H1 (cell line): ENCODE data around the gene ACOT12. TPM values are rescaled to one million over a fixed set of nuclear protein-coding genes. Genes with fewer than 3 reads are reported as not detected.

Experiments
- CTCF ChIA-PET: fragments of 300-600 bp; sonication (Branson Sonifier 250); formaldehyde crosslinking; loops from one replicate; lab custom pipeline; 2021; ENCODE audit not compliant: partially characterized antibody; lab: Charles Lee
- POLR2A ChIA-PET: fragments of 300-600 bp; sonication (Branson Sonifier 250); formaldehyde crosslinking; loops from one replicate; lab custom pipeline; 2021; ENCODE audit warnings: inconsistent platforms; ENCODE audit not compliant: partially characterized antibody; lab: Charles Lee
- DNase-seq, 2 experiments: peaks; one replicate each; pipeline versions ENCODE4 v3.0.0 to v3.0.0-alpha.2; 2010 to 2022; ENCODE audit warnings: low spot score in 2 of 2, low read depth in 1 of 2, mixed read lengths in 1 of 2
- FAIRE-seq: peaks from 2 replicates; lab custom pipeline; 2011; peaks lifted over from hg19 to GRCh38; lab: Jason Lieb, UNC
- H2AFZ ChIP-seq: 2 replicates; pipeline ENCODE4 v1.8.1; 2012; ENCODE audit warnings: low read length, inconsistent platforms
- H2AK5ac ChIP-seq: 2 replicates; pipeline ENCODE4 v1.6.1; 2013; ENCODE audit warnings: low read depth, low read length
- H2BK120ac ChIP-seq: replicated peaks from 2 replicates; pipeline ENCODE3; 2013; ENCODE audit warnings: low read depth, low read length, inconsistent platforms
- H2BK12ac ChIP-seq: 2 replicates; pipeline ENCODE4 v1.6.1; 2013; ENCODE audit warnings: low read depth, low read length
- H2BK15ac ChIP-seq: 2 replicates; pipeline ENCODE4 v1.6.1; 2013; ENCODE audit warnings: low read length
- H2BK20ac ChIP-seq: 2 replicates; pipeline ENCODE4 v1.6.1; 2013; ENCODE audit warnings: low read length
- H2BK5ac ChIP-seq: 2 replicates; pipeline ENCODE4 v1.6.1; 2013; ENCODE audit warnings: low read depth, low read length
- H3K14ac ChIP-seq: 2 replicates; pipeline ENCODE4 v1.6.1; 2013; ENCODE audit warnings: inconsistent platforms; ENCODE audit not compliant: insufficient read length
- H3K18ac ChIP-seq: 2 replicates; pipeline ENCODE4 v1.6.1; 2013; ENCODE audit warnings: low read length; ENCODE audit errors: extremely low read depth
- H3K23ac ChIP-seq: 2 replicates; pipeline ENCODE4 v1.6.1; 2013; ENCODE audit warnings: inconsistent platforms; ENCODE audit not compliant: insufficient read length
- H3K23me2 ChIP-seq: 2 replicates; pipeline ENCODE4 v1.6.1; 2013; ENCODE audit warnings: low read depth, low read length
- H3K27ac ChIP-seq: 2 replicates; pipeline ENCODE4 v1.6.1; 2011; ENCODE audit warnings: low read depth, low read length, inconsistent platforms
- H3K27me3 ChIP-seq, 4 experiments: replicated peaks in 1 of 4; 1 replicate in 1 of 4; 2 replicates in 3 of 4; pipeline versions ENCODE4 v1.6.1 to v1.8.1; 2011 to 2013; ENCODE audit warnings: low read length in 3 of 4, mild to moderate bottlenecking in 3 of 4, inconsistent platforms in 2 of 4, mixed read lengths in 2 of 4, moderate library complexity in 1 of 4; ENCODE audit not compliant: control insufficient read depth in 3 of 4, insufficient read depth in 3 of 4; ENCODE audit errors: extremely low read depth in 1 of 4
- H3K36me3 ChIP-seq, 4 experiments: 2 replicates each; pipeline versions ENCODE4 v1.6.1 to v1.8.1; 2011 to 2013; ENCODE audit warnings: mild to moderate bottlenecking in 4 of 4, low read length in 3 of 4, moderate library complexity in 2 of 4, control low read depth in 1 of 4, inconsistent platforms in 1 of 4; ENCODE audit not compliant: insufficient read depth in 4 of 4, control insufficient read depth in 2 of 4
- H3K4ac ChIP-seq: replicated peaks from 2 replicates; pipeline ENCODE3; 2013; ENCODE audit warnings: low read length, low read depth, mixed read lengths, inconsistent platforms; ENCODE audit not compliant: insufficient read length
- H3K4me1 ChIP-seq, 4 experiments: replicated peaks in 1 of 4; 1 replicate in 1 of 4; 2 replicates in 3 of 4; pipeline versions ENCODE4 v1.6.1 to v1.8.1; 2011 to 2013; ENCODE audit warnings: low read length in 3 of 4, inconsistent platforms in 2 of 4, mixed read lengths in 1 of 4; ENCODE audit not compliant: insufficient read depth in 4 of 4, control insufficient read depth in 3 of 4
- H3K4me2 ChIP-seq, 2 experiments: 2 replicates each; pipeline versions ENCODE4 v1.6.1 to v1.8.1; 2011 to 2013; ENCODE audit warnings: low read depth in 2 of 2, low read length in 2 of 2, control low read depth in 1 of 2, inconsistent platforms in 1 of 2, mild to moderate bottlenecking in 1 of 2; ENCODE audit not compliant: insufficient read depth in 1 of 2
- H3K4me3 ChIP-seq, 4 experiments: fragments of 200-600, 300-600 bp in 1 of 4; sonication (generic), shearing (Covaris generic), sonication (Bioruptor Twin) in 1 of 4; 2 replicates each; pipeline versions ENCODE4 v1.5.1 to v1.8.1; 2011 to 2016; ENCODE audit warnings: low read length in 4 of 4, low read depth in 3 of 4, control low read depth in 2 of 4, inconsistent platforms in 2 of 4, mild to moderate bottlenecking in 2 of 4, mixed read lengths in 1 of 4, moderate library complexity in 1 of 4; ENCODE audit not compliant: insufficient read depth in 2 of 4; ENCODE audit errors: extremely low read depth in 1 of 4
- H3K56ac ChIP-seq: replicated peaks from 2 replicates; pipeline ENCODE3; 2013; ENCODE audit warnings: low read depth, mild to moderate bottlenecking, mixed read lengths, low read length, inconsistent platforms; ENCODE audit not compliant: insufficient read length
- H3K79me1 ChIP-seq: 2 replicates; pipeline ENCODE4 v1.6.1; 2013; ENCODE audit warnings: low read depth, low read length, control low read depth
- H3K79me2 ChIP-seq, 2 experiments: 2 replicates each; pipeline versions ENCODE4 v1.6.1 to v1.8.1; 2012 to 2013; ENCODE audit warnings: low read length in 2 of 2, mild to moderate bottlenecking in 2 of 2, inconsistent platforms in 1 of 2; ENCODE audit not compliant: insufficient read depth in 2 of 2, control insufficient read depth in 1 of 2
- H3K9ac ChIP-seq, 4 experiments: replicated peaks in 1 of 4; 1 replicate in 1 of 4; 2 replicates in 3 of 4; pipeline versions ENCODE4 v1.6.1 to v1.8.1; 2011 to 2013; ENCODE audit warnings: low read depth in 3 of 4, low read length in 3 of 4, control low read depth in 2 of 4, mild to moderate bottlenecking in 2 of 4, moderate library complexity in 2 of 4, inconsistent platforms in 1 of 4; ENCODE audit errors: extremely low read depth in 1 of 4
- H3K9me3 ChIP-seq, 2 experiments: 2 replicates each; pipeline versions ENCODE4 v1.6.1 to v1.8.1; 2012 to 2013; ENCODE audit warnings: mild to moderate bottlenecking in 2 of 2, moderate library complexity in 2 of 2, control low read depth in 1 of 2, inconsistent platforms in 1 of 2, low read depth in 1 of 2, low read length in 1 of 2, mixed read lengths in 1 of 2; ENCODE audit not compliant: insufficient read depth in 2 of 2
- H4K20me1 ChIP-seq, 2 experiments: replicated peaks in 1 of 2; 2 replicates each; pipeline versions ENCODE3 to v1.8.1; 2011 to 2013; ENCODE audit warnings: inconsistent platforms in 2 of 2, low read length in 2 of 2, mild to moderate bottlenecking in 1 of 2; ENCODE audit not compliant: insufficient read depth in 2 of 2, control insufficient read depth in 1 of 2
- H4K5ac ChIP-seq: 2 replicates; pipeline ENCODE4 v1.6.1; 2013; ENCODE audit warnings: low read length, low read depth, mixed read lengths, inconsistent platforms; ENCODE audit not compliant: insufficient read length
- H4K8ac ChIP-seq: 2 replicates; pipeline ENCODE4 v1.8.0; 2013; ENCODE audit warnings: mild to moderate bottlenecking, moderate library complexity, low read length, inconsistent platforms; ENCODE audit not compliant: insufficient read depth; ENCODE audit errors: extremely low read depth
- H4K91ac ChIP-seq: replicated peaks from 2 replicates; pipeline ENCODE3; 2013; ENCODE audit warnings: low read length, mixed read lengths, inconsistent platforms; ENCODE audit not compliant: insufficient read length
- KDM4A ChIP-seq: IDR thresholded peaks from one replicate; pipeline ENCODE4 v1.7.1; 2012; ENCODE audit warnings: low read depth, mild to moderate bottlenecking, moderate library complexity, low read length, inconsistent platforms; ENCODE audit not compliant: severe bottlenecking
- MAX ChIP-seq: IDR thresholded peaks from 2 replicates; pipeline ENCODE4 v1.6.1; 2012; ENCODE audit warnings: inconsistent platforms
- RFX5 ChIP-seq: IDR thresholded peaks from 2 replicates; pipeline ENCODE4 v1.6.1; 2011; ENCODE audit warnings: low read depth, low read length, improper control_type of control experiment, borderline replicate concordance
- SIN3A ChIP-seq, 2 experiments: IDR thresholded peaks in 1 of 2; conservative IDR thresholded peaks in 1 of 2; 2 replicates each; pipeline ENCODE4 v1.6.1; 2011 to 2012; ENCODE audit warnings: low read length in 2 of 2, improper control_type of control experiment in 1 of 2, low read depth in 1 of 2, mild to moderate bottlenecking in 1 of 2
- ZNF274 ChIP-seq: IDR thresholded peaks from 2 replicates; pipeline ENCODE4 v1.7.0; 2012; ENCODE audit warnings: low read length, borderline replicate concordance; ENCODE audit errors: extremely low read depth
- WGBS, 2 experiments: shearing (Covaris generic) in 1 of 2; methylation state at CpG; one replicate each; pipeline versions ENCODE4 v1.1.6 to v1.1.7; 2013 to 2015; ENCODE audit warnings: low lambda C conversion rate in 2 of 2, mixed read lengths in 2 of 2, inconsistent platforms in 1 of 2, low coverage in 1 of 2, missing lambda C conversion rate in 1 of 2; ENCODE audit not compliant: insufficient replicate concordance in 2 of 2, insufficient coverage in 1 of 2, insufficient read length in 1 of 2; ENCODE audit errors: extremely low coverage in 1 of 2, missing lambda C conversion rate in 1 of 2; 5-methylcytosine and 5-hydroxymethylcytosine counted together
- polyA plus RNA-seq, 7 experiments: library from polyadenylated mRNA; depleted of rRNA in 3 of 7; stranded (reverse) in 5 of 7; unstranded in 2 of 7; fragments of >200 nt in 5 of 7; fragments of 200-250 nt in 2 of 7; gene quantifications; 1 replicate in 5 of 7; 2 replicates in 1 of 7; 4 replicates in 1 of 7; pipeline versions ENCODE4 v1.2.1 to v1.2.3, GENCODE V29; 2011 to 2013; ENCODE audit warnings: missing spikeins in 2 of 7, mixed read lengths in 2 of 7
- total RNA-seq: library from RNA; stranded (reverse); fragmentation: NEBNext Ultra II Directional; extraction: Animal tissue kit (Norgen Biotek cat#: 25700); gene quantifications from 2 replicates; pipeline ENCODE4 v1.2.1, GENCODE V29; 2021

Gene ACOT12
- total and polyA plus RNA-seq, 2 of the 8 experiments (the other 6 are each of a cell fraction or from before 2014, with no cell fraction given) = 0.29 TPM; not detected in 1

- Histone ChIP-seq H3K56ac (no peak overlapping the region), H3K79me2 (no peaks in the 10 kb centered on the region), H3K9ac (no peak overlapping the region), H3K79me1 (no peaks in the 10 kb centered on the region), H2AFZ (no peak overlapping the region), H3K23ac (no peak overlapping the region), H4K8ac (no peak overlapping the region), H2AK5ac (no peak overlapping the region), H3K36me3 (no peaks in the 10 kb centered on the region), H3K18ac (no peak overlapping the region), H4K5ac (no peak overlapping the region), H3K23me2 (no peaks in the 10 kb centered on the region), H4K20me1 (no peaks in the 10 kb centered on the region), H3K4me1 (no peaks in the 10 kb centered on the region), H3K4me3 (no peak overlapping the region), H3K4ac (no peak overlapping the region), H2BK5ac (no peak overlapping the region), H3K4me2 (no peak overlapping the region), H3K14ac (no peak overlapping the region), H3K9me3 (no peaks in the 10 kb centered on the region), H4K91ac (no peak overlapping the region), H3K27ac (no peak overlapping the region), H2BK12ac (no peak overlapping the region), H2BK15ac (no peak overlapping the region), H2BK20ac (no peak overlapping the region), H3K27me3 (no peaks in the 10 kb centered on the region), H2BK120ac (no peak overlapping the region)
- ChIA-PET CTCF (interaction anchor here (1.0 to 1.5 kb wide), 2 partner anchors 9 to 10 kb away, joined by 3 read pairs; no protein-coding TSS in a partner anchor), POLR2A (no interaction called here)
- WGBS, 2 experiments = 84% methylated on average over 4 of the region's 4 CpGs; no CpG with 5 or more reads in 1 of the 2 experiments
- no peak for FAIRE-seq
- no peak for DNase-seq
- TF ChIP-seq MAX = no peak
- no peak for TF ChIP-seq ZNF274
- no peak for TF ChIP-seq SIN3A (conservative IDR thresholded peaks at IDR 0.05 in 1 of 2, IDR thresholded peaks at IDR 0.05 in 1 of 2; ENCODE audit: low read depth in 1 of 2, low read length in 2 of 2)
- TF ChIP-seq RFX5 = no peak
- TF ChIP-seq KDM4A = no peak
Measured at GRCh38 chr5:81388169-81388568, 5.8 kb downstream of the ACOT12 start.
